DND-41 (cell line): ENCODE measurements around the gene B4GALNT1.

Experiments used
- ATAC-seq: fragments of 200-7000 bp; cut with Tn5 transposase; 3 replicates; pipeline ENCODE4 v1.9.1; 2021; ENCODE audit warnings: low read depth; ENCODE audit not compliant: insufficient read depth
- DNase-seq: peaks from one replicate; pipeline ENCODE4 v3.0.0-alpha.2; 2020
- H2AFZ ChIP-seq: 2 replicates; pipeline ENCODE4 v1.6.0; 2012; ENCODE audit warnings: low read depth, low read length
- H3K27ac ChIP-seq: 2 replicates; pipeline ENCODE4 v1.5.1; 2012; ENCODE audit warnings: low read length, inconsistent platforms
- H3K27me3 ChIP-seq: fragments of 200-600 bp; sonication (generic); 2 replicates; pipeline ENCODE4 v1.6.0; 2012; ENCODE audit warnings: low read length, mild to moderate bottlenecking, inconsistent platforms; ENCODE audit not compliant: insufficient read depth, poor library complexity
- H3K36me3 ChIP-seq: 2 replicates; pipeline ENCODE4 v1.5.1; 2012; ENCODE audit warnings: low read length, inconsistent platforms; ENCODE audit not compliant: insufficient read depth
- H3K4me1 ChIP-seq: 2 replicates; pipeline ENCODE4 v1.5.1; 2012; ENCODE audit warnings: mild to moderate bottlenecking, low read length; ENCODE audit not compliant: insufficient read depth
- H3K4me2 ChIP-seq: 2 replicates; pipeline ENCODE4 v1.6.0; 2012; ENCODE audit warnings: mild to moderate bottlenecking, moderate library complexity, low read length, inconsistent platforms; ENCODE audit not compliant: insufficient read depth
- H3K4me3 ChIP-seq, 2 experiments: fragments of 200-600 bp in 1 of 2; shearing (Covaris generic) in 1 of 2; 2 replicates each; pipeline ENCODE4 v1.5.1; 2012 to 2016; ENCODE audit warnings: inconsistent platforms in 2 of 2, low read length in 2 of 2, mild to moderate bottlenecking in 2 of 2, low read depth in 1 of 2, moderate library complexity in 1 of 2
- H3K79me2 ChIP-seq: 2 replicates; pipeline ENCODE4 v1.6.0; 2012; ENCODE audit warnings: low read length, inconsistent platforms; ENCODE audit not compliant: insufficient read depth
- H3K9ac ChIP-seq: 2 replicates; pipeline ENCODE4 v1.6.0; 2012; ENCODE audit warnings: low read depth, mild to moderate bottlenecking, inconsistent platforms, low read length, moderate library complexity
- H3K9me3 ChIP-seq: 2 replicates; pipeline ENCODE4 v1.5.1; 2012; ENCODE audit warnings: low read length, moderate library complexity, mild to moderate bottlenecking, inconsistent platforms; ENCODE audit not compliant: insufficient read depth, severe bottlenecking
- H4K20me1 ChIP-seq: 2 replicates; pipeline ENCODE4 v1.6.0; 2012; ENCODE audit warnings: low read length; ENCODE audit not compliant: insufficient read depth
- CTCF ChIP-seq: IDR thresholded peaks from 2 replicates; pipeline ENCODE4 v1.5.1; 2012; ENCODE audit warnings: borderline replicate concordance, low read length, moderate library complexity, mild to moderate bottlenecking; ENCODE audit not compliant: poor library complexity, severe bottlenecking; ENCODE audit errors: extremely low read depth
- EZH2 ChIP-seq: IDR thresholded peaks from 3 replicates; pipeline ENCODE4 v1.6.1; 2012; ENCODE audit warnings: borderline replicate concordance, low read depth, mild to moderate bottlenecking, moderate library complexity, low read length, inconsistent platforms; ENCODE audit not compliant: severe bottlenecking

B4GALNT1 gene

DNA sequence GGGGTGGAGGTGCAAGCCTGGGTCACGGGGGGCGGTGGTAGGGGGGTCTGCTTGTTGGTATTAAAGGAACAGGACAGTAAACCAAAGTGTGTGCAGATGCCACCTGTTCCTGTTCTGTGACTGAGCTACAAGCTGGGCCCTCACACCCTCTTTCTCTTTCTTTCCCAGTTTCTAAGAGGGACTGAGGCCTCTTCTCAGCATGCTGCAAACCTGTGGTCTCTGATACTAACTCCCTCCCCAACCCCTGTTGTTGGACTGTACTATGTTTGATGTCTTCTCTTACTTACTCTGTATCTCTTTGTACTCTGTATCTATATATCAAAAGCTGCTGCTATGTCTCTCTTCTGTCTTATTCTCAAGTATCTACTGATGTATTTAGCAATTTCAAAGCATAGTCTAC lies 49.0 kb downstream of the B4GALNT1 start:
- no peak overlapping the region for H3K4me2 ChIP-seq
- H3K27ac ChIP-seq = no peak overlapping the region
- H2AFZ ChIP-seq = no peak overlapping the region
- no peak for TF ChIP-seq EZH2
- no peak for TF ChIP-seq CTCF
- no peaks in the 10 kb centered on the region for H3K9me3 ChIP-seq
- no peak overlapping the region for H3K9ac ChIP-seq
- H3K27me3 ChIP-seq = peaks cover 17% of the 10 kb centered on the region
- H4K20me1 ChIP-seq = no peaks in the 10 kb centered on the region
- H3K4me3 ChIP-seq = no peak overlapping the region
- ATAC-seq = no peak
- H3K36me3 ChIP-seq = no peaks in the 10 kb centered on the region
- H3K79me2 ChIP-seq = no peaks in the 10 kb centered on the region
- H3K4me1 ChIP-seq = peaks cover 5% of the 10 kb centered on the region
- no peak for DNase-seq

GRCh38 chr12:57583008-57583831 lies 49.8 kb downstream of the B4GALNT1 start:
- Histone ChIP-seq H3K4me3 (no peak overlapping the region), H2AFZ (peak overlapping the region; percentile 52; the same call in 1 of the 2 replicates), H3K4me2 (peak overlapping the region; percentile 10; the same call in 1 of the 2 replicates), H3K27me3 (peaks cover 18% of the 10 kb centered on the region), H4K20me1 (no peaks in the 10 kb centered on the region), H3K9ac (no peak overlapping the region), H3K79me2 (no peaks in the 10 kb centered on the region), H3K36me3 (no peaks in the 10 kb centered on the region), H3K9me3 (no peaks in the 10 kb centered on the region), H3K4me1 (peaks cover 5% of the 10 kb centered on the region), H3K27ac (no peak overlapping the region)
- ATAC-seq = peak; percentile 99
- DNase-seq = peak; percentile 78
- TF ChIP-seq CTCF (peak; percentile 96), EZH2 (no peak)

DNA sequence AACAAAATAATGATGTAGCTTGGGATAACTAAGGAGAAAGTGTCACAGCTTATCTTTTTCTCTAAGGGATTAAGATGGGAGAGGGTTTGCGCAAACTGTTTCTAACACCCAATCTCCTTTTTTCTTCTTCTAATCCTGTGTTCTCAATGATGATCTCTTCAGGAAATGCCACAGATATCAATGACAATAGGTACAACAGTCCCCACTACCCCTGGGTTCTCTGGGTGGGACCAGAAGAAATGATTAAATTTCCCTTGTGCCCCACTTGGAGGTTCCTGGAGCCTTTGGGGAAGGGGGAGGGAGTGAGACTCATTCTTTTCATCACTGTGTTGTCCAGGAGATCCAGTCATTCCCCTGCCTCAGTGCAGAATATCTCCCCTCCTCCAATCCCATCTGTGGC lies 50.6 kb downstream of the B4GALNT1 start:
- no peak for TF ChIP-seq CTCF
- no peak for TF ChIP-seq EZH2
- Histone ChIP-seq H3K27ac (no peak overlapping the region), H4K20me1 (no peaks in the 10 kb centered on the region), H3K9ac (no peak overlapping the region), H3K4me3 (no peak overlapping the region), H3K36me3 (no peaks in the 10 kb centered on the region), H3K79me2 (no peaks in the 10 kb centered on the region), H3K9me3 (no peaks in the 10 kb centered on the region), H2AFZ (no peak overlapping the region), H3K4me1 (peaks cover 5% of the 10 kb centered on the region), H3K27me3 (peaks cover 26% of the 10 kb centered on the region), H3K4me2 (no peak overlapping the region)
- no peak for ATAC-seq
- no peak for DNase-seq
